ENCODE data around the gene SLC25A19.
"Not testable (repeated sequence)": the region's sequence is repeated elsewhere in the genome, so short reads cannot be mapped to it uniquely, and the experiment has no call there.

The SLC25A19 gene

GRCh38 chr17:75266316-75267152 lies 22.7 kb downstream of the SLC25A19 start:
- no peak for DNase-seq

GRCh38 chr17:75265614-75266315 lies 23.5 kb downstream of the SLC25A19 start:
- DNase-seq = no peak

- no peak for DNase-seq
Observed at GRCh38 chr17:75263055-75263454, 26.2 kb downstream of the SLC25A19 start.

- no peak for DNase-seq
Observed at GRCh38 chr17:75262112-75262606, 27.1 kb downstream of the SLC25A19 start.

- peak; percentile 91 to 94 for DNase-seq
Observed at GRCh38 chr17:75261336-75262111, 27.7 kb downstream of the SLC25A19 start, which contains the start of the genes GGA3 and MRPS7. Gene GGA3, minus strand, starts transcription at chr17:75261606. Its CDS starts 19 bp downstream, at chr17:75261587. Gene MRPS7, plus strand, starts transcription at chr17:75261879. Its CDS starts 22 bp downstream, at chr17:75261901.

GRCh38 chr17:75260641-75261335 lies 28.4 kb downstream of the SLC25A19 start:
- peak in 1 of 2 donors; percentile 23 for DNase-seq

GRCh38 chr17:75257228-75257627 lies 32.0 kb downstream of the SLC25A19 start:
- not testable (repeated sequence) for DNase-seq

GRCh38 chr17:75255954-75256698 lies 33.1 kb downstream of the SLC25A19 start:
- not testable (repeated sequence) for DNase-seq

GRCh38 chr17:75252039-75252816 lies 37.0 kb downstream of the SLC25A19 start:
- DNase-seq = no peak

- DNase-seq = peak in 1 of 2 donors; percentile 75
Observed at GRCh38 chr17:75250009-75250471, 39.2 kb downstream of the SLC25A19 start.

GRCh38 chr17:75249564-75249963 lies 39.7 kb downstream of the SLC25A19 start:
- DNase-seq = no peak

- no peak for DNase-seq
Observed at GRCh38 chr17:75246404-75246803, 42.8 kb downstream of the SLC25A19 start.

- DNase-seq = no peak
Observed at GRCh38 chr17:75245011-75245410, 44.2 kb downstream of the SLC25A19 start.

- no peak for DNase-seq
Observed at GRCh38 chr17:75244133-75244866, 44.9 kb downstream of the SLC25A19 start.

- DNase-seq = no peak
Observed at GRCh38 chr17:75242461-75243042, 46.7 kb downstream of the SLC25A19 start.

- no peak for DNase-seq
Observed at GRCh38 chr17:75241996-75242460, 47.2 kb downstream of the SLC25A19 start.

- DNase-seq = no peak
Observed at GRCh38 chr17:75241502-75241901, 47.7 kb downstream of the SLC25A19 start.

GRCh38 chr17:75241143-75241430 lies 48.1 kb downstream of the SLC25A19 start:
- DNase-seq = no peak

GRCh38 chr17:75240394-75241142 lies 48.7 kb downstream of the SLC25A19 start:
- peak in 1 of 2 donors; percentile 16 for DNase-seq
